Placental pericyte (primary cell): ENCODE measurements around the gene KCND2. TPM values are rescaled to one million over a fixed set of nuclear protein-coding genes. Genes with fewer than 3 reads are reported as not detected.

ENCODE experiments used
- small RNA-seq: library from RNA; depleted of rRNA; stranded (forward); fragments of <200 nt; gene quantifications from one replicate; pipeline ENCODE3, GENCODE V24; 2012; ENCODE audit warnings: low replicate concordance
- total RNA-seq: library from RNA; depleted of rRNA; stranded (reverse); fragments of >200 nt; gene quantifications from 2 replicates; pipeline ENCODE4 v1.2.3, GENCODE V29; 2012

Gene KCND2
- 2.4 and 9.6 TPM in 2 replicates for total RNA-seq

DNA sequence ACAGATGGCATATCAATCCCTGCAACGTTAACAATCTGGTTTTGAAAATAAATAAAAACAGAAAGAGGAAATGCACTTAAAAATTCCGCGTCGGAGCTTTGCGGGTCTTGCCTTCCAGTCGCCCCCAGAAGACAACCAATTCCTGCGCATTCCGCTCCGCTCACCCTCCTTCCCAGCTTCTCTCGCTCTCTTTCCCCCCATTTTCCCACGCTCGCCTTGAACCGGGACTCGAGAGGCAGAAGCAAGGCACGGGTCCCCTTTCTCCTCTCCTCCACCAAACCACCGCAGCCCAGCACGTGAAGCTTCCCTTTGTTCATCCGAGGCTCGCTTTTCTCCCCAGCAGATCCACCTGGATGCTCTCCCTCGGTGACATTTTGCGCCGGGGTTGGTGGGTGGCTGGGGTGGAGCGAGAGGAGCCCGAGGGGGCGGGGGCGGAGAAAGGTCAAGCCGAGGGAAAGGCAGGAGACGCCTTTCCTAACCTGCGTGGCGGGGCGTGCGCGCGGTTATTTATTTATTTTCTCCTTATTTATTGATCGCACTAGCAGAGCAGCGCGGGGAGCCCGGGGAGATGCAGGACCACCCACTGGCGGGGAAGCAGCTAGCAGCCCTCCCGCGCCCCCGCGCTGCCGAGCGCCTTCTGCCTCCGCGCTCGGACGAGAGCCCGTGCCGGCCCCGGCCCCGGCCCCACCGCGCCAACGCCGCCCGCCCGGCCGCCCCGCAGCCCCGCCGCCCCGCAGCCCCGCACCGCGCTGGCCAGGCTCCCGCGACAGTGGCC, at the start of gene KCND2:
KCND2 (plus strand) TSS at position 475 of the 775 bp plus-strand sequence.

Small RNAs within 50 kb of the gene (small RNA-seq; reads per million reads assigned to genes)
- gene RNU6-581P: not detected
